GM12801 (cell line): ENCODE results near the gene MYO5B.

ENCODE experiments used
- TF ChIP-seq, protein P1 (sequence below): IDR thresholded peaks from one replicate; pipeline ENCODE4 v1.5.1; 2011; ENCODE audit warnings: control low read depth; ENCODE audit not compliant: insufficient read length; ENCODE audit errors: extremely low read depth

MYO5B gene

DNA sequence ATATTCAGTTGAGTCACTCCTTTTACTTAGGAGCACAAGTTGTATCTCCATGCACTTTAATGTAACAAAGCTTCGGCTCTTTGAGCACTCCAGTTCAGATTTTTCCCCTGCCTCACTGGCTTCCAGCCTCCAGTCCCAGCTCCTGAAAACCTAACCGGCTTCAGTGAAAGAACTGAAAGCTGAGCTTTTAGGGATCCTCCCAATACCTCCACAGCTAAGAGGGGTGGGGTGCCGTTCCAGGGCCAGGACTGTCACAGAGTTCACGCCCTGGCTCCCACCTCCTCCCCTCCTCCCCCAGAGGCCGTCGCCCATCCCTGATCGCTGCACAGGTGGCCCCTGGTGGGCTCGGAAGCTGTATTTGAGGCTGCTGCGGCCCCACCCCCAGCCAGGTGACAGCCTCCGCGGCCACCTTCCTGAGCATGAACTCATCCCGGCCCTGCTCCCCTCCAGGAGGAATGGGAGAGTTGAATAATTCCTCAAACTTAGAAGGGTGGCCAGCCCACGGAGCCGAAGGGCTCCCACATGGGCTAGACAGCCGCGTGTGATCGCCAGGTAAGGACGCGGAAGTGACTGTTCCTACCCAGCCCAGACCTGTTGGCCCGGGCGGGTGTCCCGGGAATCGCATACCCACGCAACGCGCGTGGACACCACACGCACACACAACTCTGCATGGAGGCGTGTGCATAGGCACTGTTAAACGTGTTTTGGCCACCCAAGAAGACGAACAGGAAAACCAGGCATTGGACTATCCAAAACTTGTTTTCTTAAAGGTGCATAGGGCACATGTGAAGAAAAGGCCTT, 1.8 kb downstream of the MYO5B start:
- TF ChIP-seq, protein P1, sequence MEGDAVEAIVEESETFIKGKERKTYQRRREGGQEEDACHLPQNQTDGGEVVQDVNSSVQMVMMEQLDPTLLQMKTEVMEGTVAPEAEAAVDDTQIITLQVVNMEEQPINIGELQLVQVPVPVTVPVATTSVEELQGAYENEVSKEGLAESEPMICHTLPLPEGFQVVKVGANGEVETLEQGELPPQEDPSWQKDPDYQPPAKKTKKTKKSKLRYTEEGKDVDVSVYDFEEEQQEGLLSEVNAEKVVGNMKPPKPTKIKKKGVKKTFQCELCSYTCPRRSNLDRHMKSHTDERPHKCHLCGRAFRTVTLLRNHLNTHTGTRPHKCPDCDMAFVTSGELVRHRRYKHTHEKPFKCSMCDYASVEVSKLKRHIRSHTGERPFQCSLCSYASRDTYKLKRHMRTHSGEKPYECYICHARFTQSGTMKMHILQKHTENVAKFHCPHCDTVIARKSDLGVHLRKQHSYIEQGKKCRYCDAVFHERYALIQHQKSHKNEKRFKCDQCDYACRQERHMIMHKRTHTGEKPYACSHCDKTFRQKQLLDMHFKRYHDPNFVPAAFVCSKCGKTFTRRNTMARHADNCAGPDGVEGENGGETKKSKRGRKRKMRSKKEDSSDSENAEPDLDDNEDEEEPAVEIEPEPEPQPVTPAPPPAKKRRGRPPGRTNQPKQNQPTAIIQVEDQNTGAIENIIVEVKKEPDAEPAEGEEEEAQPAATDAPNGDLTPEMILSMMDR, result no peak

DNA sequence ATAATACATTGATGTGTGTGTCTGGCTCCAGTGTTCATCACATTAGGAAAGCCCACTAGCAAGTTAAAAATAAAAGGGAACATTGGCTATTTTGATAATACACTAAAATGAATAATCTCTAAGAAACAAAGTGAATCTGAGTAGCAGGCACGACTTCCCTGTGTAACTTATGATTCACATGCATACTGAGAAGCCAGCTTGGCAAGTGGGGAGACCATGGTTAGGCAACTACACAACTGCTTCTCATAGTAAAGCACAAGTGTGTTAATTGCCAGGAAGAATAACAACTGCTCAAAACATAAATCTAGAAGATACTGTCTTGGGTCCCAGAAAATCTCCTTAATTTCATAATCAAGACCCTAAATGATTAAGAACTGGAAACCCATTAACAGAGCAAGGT, 4.0 kb downstream of the MYO5B start:
- TF ChIP-seq, protein P1, result no peak

DNA sequence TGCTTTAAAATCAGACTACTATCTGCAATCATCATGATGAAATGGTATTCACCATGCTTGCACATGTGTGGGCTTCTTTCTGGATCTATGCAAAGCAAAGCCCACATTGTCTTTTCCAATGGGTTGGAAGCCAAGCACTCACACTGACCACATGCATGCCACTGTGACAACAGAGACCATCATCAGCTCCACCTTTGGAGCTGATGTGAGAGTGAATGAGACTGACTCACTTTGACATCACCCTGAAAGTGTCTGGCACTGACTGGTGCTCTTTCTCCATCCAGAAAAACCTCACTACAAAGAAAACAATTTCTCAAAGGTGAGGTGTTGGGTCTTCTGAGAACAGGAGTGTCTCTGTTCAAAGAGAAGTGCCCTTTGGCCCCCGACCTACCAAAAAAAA, 4.7 kb downstream of the MYO5B start:
- TF ChIP-seq, protein P1, result no peak

DNA sequence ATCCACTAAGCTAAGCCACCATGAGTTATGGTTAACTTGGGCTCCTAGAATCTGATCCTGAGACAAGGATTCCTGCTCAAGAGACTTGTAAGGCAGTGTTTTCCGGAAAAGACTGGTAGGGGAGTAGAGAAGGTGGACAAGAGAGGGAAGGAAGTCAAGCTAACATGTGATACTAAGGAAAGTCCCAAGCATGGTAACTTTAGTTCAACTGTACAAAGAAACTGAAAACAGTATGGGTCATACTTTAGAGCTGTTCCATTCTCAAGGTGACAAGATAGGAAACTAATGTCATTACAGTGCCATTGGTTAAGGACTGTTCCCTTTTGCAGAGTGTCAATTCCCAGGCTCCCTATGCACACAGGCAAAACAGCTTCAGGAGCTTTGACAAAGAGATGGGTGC, 5.8 kb downstream of the MYO5B start:
- TF ChIP-seq, protein P1, result no peak

DNA sequence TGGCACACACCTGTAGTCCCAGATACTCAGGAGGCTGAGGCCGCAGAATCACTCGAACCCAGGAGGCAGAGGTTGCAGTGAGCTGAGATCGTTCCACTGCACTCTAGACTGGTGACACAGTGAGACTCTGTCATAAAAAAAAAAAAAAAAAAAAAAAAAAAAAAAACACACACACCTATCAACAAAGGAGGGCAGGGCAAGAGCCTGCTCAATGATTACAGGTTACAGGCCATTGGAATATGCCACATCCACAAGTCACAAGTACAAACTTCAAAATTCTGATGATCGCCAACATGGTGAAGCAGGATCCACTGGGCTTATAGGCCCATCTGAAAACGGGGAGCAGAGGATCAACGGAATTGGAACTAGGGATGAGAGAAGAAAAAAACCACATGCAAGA, 6.3 kb downstream of the MYO5B start:
- TF ChIP-seq, protein P1, result no peak

DNA sequence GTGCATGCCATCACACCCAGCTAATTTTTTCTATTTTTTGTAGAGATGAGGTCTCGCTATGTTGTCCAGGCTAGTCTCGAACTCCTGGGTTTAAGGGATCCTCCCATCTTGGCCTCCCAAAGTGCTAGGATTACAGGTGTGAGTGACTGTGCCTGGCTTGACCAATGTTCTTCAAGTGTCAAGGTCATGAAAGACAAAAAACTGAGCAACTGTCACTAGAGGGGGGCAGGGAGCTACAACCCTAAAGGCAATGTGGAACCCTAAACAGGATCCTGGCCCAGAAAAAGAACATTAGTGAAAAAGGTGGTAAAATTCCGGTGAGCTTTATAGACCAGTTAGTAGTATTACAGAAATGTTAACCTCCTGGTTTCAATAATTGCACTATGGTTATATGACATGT, 7.3 kb downstream of the MYO5B start:
- TF ChIP-seq, protein P1, result no peak

DNA sequence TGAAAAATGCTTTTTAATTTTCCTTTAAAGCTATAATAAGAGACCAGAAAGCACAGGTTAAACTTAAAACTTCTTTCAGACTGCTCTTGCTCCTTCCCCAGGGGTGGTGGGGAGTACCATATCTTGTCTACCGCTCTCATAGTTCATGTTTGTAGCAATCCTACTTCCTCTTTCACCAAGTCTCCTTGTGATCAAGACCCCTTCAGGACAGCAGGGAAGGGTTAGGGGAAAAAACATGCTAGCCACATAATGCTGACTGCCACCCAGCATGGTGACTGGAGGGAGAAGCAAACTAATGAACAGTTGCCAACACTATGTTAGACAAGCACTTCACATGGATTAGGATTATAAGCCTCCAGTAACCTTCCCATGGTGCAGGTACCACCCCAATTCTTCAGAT, 8.6 kb downstream of the MYO5B start:
- TF ChIP-seq, protein P1, result no peak
